Natural killer cell (primary cell): ENCODE data around the gene LRRC17. TPM values are rescaled to one million over a fixed set of nuclear protein-coding genes. Genes with fewer than 3 reads are reported as not detected.

Source experiments
- ATAC-seq, 3 donors: fragments of 150-1000 bp in 2 of 3; fragments of 200-7000 bp in 1 of 3; cut with Tn5 transposase; 1 replicate in 1 of 3; 2 replicates in 2 of 3; pipeline ENCODE4 v1.10.0; 2021; ENCODE audit warnings: mild to moderate bottlenecking in 2 of 3, moderate library complexity in 2 of 3
- DNase-seq, 2 donors: peaks; one replicate each; pipeline versions ENCODE4 v3.0.0 to v3.0.0-alpha.2; 2013 to 2021; ENCODE audit warnings: mixed read lengths in 1 of 2
- H3K27ac ChIP-seq: one replicate; pipeline ENCODE4 v1.5.1; 2013; ENCODE audit warnings: mild to moderate bottlenecking, low read length
- H3K27me3 ChIP-seq: one replicate; pipeline ENCODE4 v1.6.1; 2013; ENCODE audit warnings: low read length; ENCODE audit not compliant: control insufficient read depth, insufficient read depth
- H3K36me3 ChIP-seq: one replicate; pipeline ENCODE4 v1.6.1; 2013; ENCODE audit warnings: low read length; ENCODE audit not compliant: control insufficient read depth, insufficient read depth
- H3K4me1 ChIP-seq: one replicate; pipeline ENCODE4 v1.6.1; 2013; ENCODE audit warnings: low read length; ENCODE audit not compliant: control insufficient read depth, insufficient read depth
- H3K4me3 ChIP-seq: one replicate; pipeline ENCODE4 v1.5.1; 2013; ENCODE audit warnings: low read length
- H3K9me3 ChIP-seq: one replicate; pipeline ENCODE4 v1.6.1; 2013; ENCODE audit warnings: low read length; ENCODE audit not compliant: control insufficient read depth, insufficient read depth
- H3K27ac Mint-ChIP-seq, 2 donors: one replicate each; pipeline ENCODE4 v1.8.0; 2022; ENCODE audit warnings: mild to moderate bottlenecking in 2 of 2, mixed read lengths in 2 of 2, moderate library complexity in 1 of 2
- H3K27me3 Mint-ChIP-seq, 2 donors: one replicate each; pipeline ENCODE4 v1.8.0; 2022; ENCODE audit warnings: low read depth in 2 of 2, mixed read lengths in 2 of 2
- H3K36me3 Mint-ChIP-seq: one replicate; pipeline ENCODE4 v1.8.0; 2022; ENCODE audit warnings: mixed read lengths
- H3K4me1 Mint-ChIP-seq, 2 donors: one replicate each; pipeline ENCODE4 v1.8.0; 2022; ENCODE audit warnings: mixed read lengths in 2 of 2
- H3K4me3 Mint-ChIP-seq: one replicate; pipeline ENCODE4 v1.8.0; 2022; ENCODE audit warnings: mild to moderate bottlenecking, moderate library complexity, mixed read lengths
- H3K9me3 Mint-ChIP-seq, 2 donors: one replicate each; pipeline ENCODE4 v1.8.0; 2022; ENCODE audit warnings: mixed read lengths in 2 of 2
- CTCF ChIP-seq: fragments of 200-600 bp; IDR thresholded peaks from one replicate; pipeline ENCODE4 v1.8.0; 2022; ENCODE audit warnings: antibody characterized with exemption
- WGBS: methylation state at CpG from one replicate; pipeline ENCODE4 v1.1.7; 2013; ENCODE audit warnings: missing lambda C conversion rate; ENCODE audit not compliant: insufficient coverage; 5-methylcytosine and 5-hydroxymethylcytosine counted together
- intact Hi-C: fragments of 100-400 bp; cut with micrococcal nuclease; formaldehyde crosslinking; loops from one replicate; pipeline ENCODE4 v1.14.2; 2022
- total RNA-seq, 4 donors: library from RNA; stranded (reverse); fragments of 120-200 nt in 1 of 4; gene quantifications; one replicate each; pipeline versions ENCODE4 v1.2.3 to v1.2.4, GENCODE V29; 2013 to 2022

Gene LRRC17
- total RNA-seq, 3 donors from 2014 or later (not counting 1 experiment from before 2014, with no cell fraction given) = 0.63 TPM; not detected in 2

- ATAC-seq (no peak), DNase-seq (no peak)
- Mint-ChIP-seq H3K4me3 (no peak overlapping the region), H3K27ac (no peak overlapping the region), H3K36me3 (no peaks in the 10 kb centered on the region), H3K4me1 (no peaks in the 10 kb centered on the region), H3K27me3 (no peaks in the 10 kb centered on the region), H3K9me3 (no peaks in the 10 kb centered on the region)
- Histone ChIP-seq H3K27ac (no peak overlapping the region), H3K9me3 (no peaks in the 10 kb centered on the region), H3K4me1 (no peaks in the 10 kb centered on the region), H3K36me3 (no peaks in the 10 kb centered on the region), H3K4me3 (no peak overlapping the region), H3K27me3 (no peaks in the 10 kb centered on the region)
- intact Hi-C loops = no loop called here
- no peak for TF ChIP-seq CTCF
- no CpG with 5 or more reads among the region's 1 CpG for WGBS
Measured at GRCh38 chr7:102931757-102932156, 19.0 kb downstream of the LRRC17 start.

GRCh38 chr7:102933763-102934162 is 21.0 kb downstream of the LRRC17 start:
- Histone ChIP-seq H3K9me3 (no peaks in the 10 kb centered on the region), H3K27ac (no peak overlapping the region), H3K27me3 (no peaks in the 10 kb centered on the region), H3K4me1 (no peaks in the 10 kb centered on the region), H3K4me3 (no peak overlapping the region), H3K36me3 (no peaks in the 10 kb centered on the region)
- ATAC-seq (no peak), DNase-seq (no peak)
- H3K4me3 Mint-ChIP-seq = no peak overlapping the region
- no peaks in the 10 kb centered on the region for H3K4me1 Mint-ChIP-seq
- H3K27ac Mint-ChIP-seq = no peak overlapping the region
- no peak for TF ChIP-seq CTCF
- 96% methylated on average over 15 of the region's 15 CpGs for WGBS
- H3K27me3 Mint-ChIP-seq = no peaks in the 10 kb centered on the region
- no peaks in the 10 kb centered on the region for H3K9me3 Mint-ChIP-seq
- no peaks in the 10 kb centered on the region for H3K36me3 Mint-ChIP-seq
- intact Hi-C loops = no loop called here

GRCh38 chr7:102934239-102934638 is 21.4 kb downstream of the LRRC17 start:
- no peak overlapping the region for H3K4me3 ChIP-seq
- Mint-ChIP-seq H3K4me3 (no peak overlapping the region), H3K27ac (no peak overlapping the region), H3K9me3 (no peaks in the 10 kb centered on the region), H3K4me1 (no peaks in the 10 kb centered on the region), H3K27me3 (no peaks in the 10 kb centered on the region), H3K36me3 (no peaks in the 10 kb centered on the region)
- no peaks in the 10 kb centered on the region for H3K36me3 ChIP-seq
- no peaks in the 10 kb centered on the region for H3K9me3 ChIP-seq
- DNase-seq (no peak), ATAC-seq (no peak)
- intact Hi-C loops = no loop called here
- WGBS = 93% methylated on average over 8 of the region's 8 CpGs
- no peak overlapping the region for H3K27ac ChIP-seq
- no peak for TF ChIP-seq CTCF
- H3K27me3 ChIP-seq = no peaks in the 10 kb centered on the region
- H3K4me1 ChIP-seq = no peaks in the 10 kb centered on the region

- no peak for ATAC-seq
- H3K36me3 ChIP-seq = no peaks in the 10 kb centered on the region
- Mint-ChIP-seq H3K27ac (no peak overlapping the region), H3K36me3 (no peaks in the 10 kb centered on the region), H3K27me3 (no peaks in the 10 kb centered on the region), H3K9me3 (no peaks in the 10 kb centered on the region), H3K4me3 (no peak overlapping the region), H3K4me1 (no peaks in the 10 kb centered on the region)
- H3K4me3 ChIP-seq = no peak overlapping the region
- no peaks in the 10 kb centered on the region for H3K27me3 ChIP-seq
- intact Hi-C loops = no loop called here
- TF ChIP-seq CTCF = no peak
- H3K27ac ChIP-seq = no peak overlapping the region
- 92% methylated on average over 1 of the region's 3 CpGs for WGBS
- DNase-seq = no peak
- H3K4me1 ChIP-seq = no peaks in the 10 kb centered on the region
- H3K9me3 ChIP-seq = no peaks in the 10 kb centered on the region
Measured at GRCh38 chr7:102934701-102935100, 21.9 kb downstream of the LRRC17 start.
